Osteocyte (in vitro differentiated cells): ENCODE measurements around the gene VWF. TPM values are rescaled to one million over a fixed set of nuclear protein-coding genes. Genes with fewer than 3 reads are reported as not detected.

Experiments
- DNase-seq: peaks from one replicate; pipeline ENCODE4 v3.0.0; 2021; ENCODE audit warnings: mixed read lengths; ENCODE audit not compliant: unreplicated experiment; ENCODE audit errors: extremely low spot score
- H3K27ac Mint-ChIP-seq: one replicate; pipeline ENCODE4 v1.8.0; 2021; ENCODE audit warnings: mild to moderate bottlenecking, mixed read lengths; ENCODE audit not compliant: unreplicated experiment
- H3K27me3 Mint-ChIP-seq: one replicate; pipeline ENCODE4 v1.8.0; 2021; ENCODE audit warnings: mixed read lengths; ENCODE audit not compliant: unreplicated experiment
- H3K36me3 Mint-ChIP-seq: one replicate; pipeline ENCODE4 v1.8.0; 2021; ENCODE audit warnings: mixed read lengths; ENCODE audit not compliant: unreplicated experiment
- H3K4me1 Mint-ChIP-seq: one replicate; pipeline ENCODE4 v1.8.0; 2021; ENCODE audit warnings: mixed read lengths; ENCODE audit not compliant: unreplicated experiment
- H3K4me3 Mint-ChIP-seq: one replicate; pipeline ENCODE4 v1.8.0; 2021; ENCODE audit warnings: mild to moderate bottlenecking, moderate library complexity, mixed read lengths; ENCODE audit not compliant: unreplicated experiment
- H3K9me3 Mint-ChIP-seq: one replicate; pipeline ENCODE4 v1.8.0; 2021; ENCODE audit warnings: mixed read lengths; ENCODE audit not compliant: unreplicated experiment
- CTCF ChIP-seq: fragments of 200-600 bp; sonication (generic); IDR thresholded peaks from 2 replicates; pipeline ENCODE4 v1.5.0; 2021; ENCODE audit warnings: antibody characterized with exemption, mild to moderate bottlenecking, moderate library complexity
- total RNA-seq: library from RNA; stranded (reverse); gene quantifications from 2 replicates; pipeline ENCODE4 v1.2.1, GENCODE V29; 2021

Gene VWF
- total RNA-seq, 1 donor from 2014 or later: 0.13 TPM

- Mint-ChIP-seq H3K36me3 (peaks cover 2% of the 10 kb centered on the region), H3K27me3 (peaks cover 56% of the 10 kb centered on the region), H3K4me3 (no peak overlapping the region), H3K4me1 (no peaks in the 10 kb centered on the region), H3K9me3 (peaks cover 13% of the 10 kb centered on the region), H3K27ac (no peak overlapping the region)
- no peak for TF ChIP-seq CTCF
- no peak for DNase-seq
Observed at GRCh38 chr12:5953835-5954586, 170.5 kb downstream of the VWF start.

GRCh38 chr12:5952031-5952430 is 172.4 kb downstream of the VWF start:
- peaks cover under 1% of the 10 kb centered on the region for H3K9me3 Mint-ChIP-seq

GRCh38 chr12:5948696-5949095 is 175.8 kb downstream of the VWF start:
- H3K27ac Mint-ChIP-seq: no peak overlapping the region
- DNase-seq: no peak
- TF ChIP-seq CTCF: no peak
- peaks cover 13% of the 10 kb centered on the region for H3K4me1 Mint-ChIP-seq
- H3K36me3 Mint-ChIP-seq: no peaks in the 10 kb centered on the region
- H3K4me3 Mint-ChIP-seq: no peak overlapping the region
- H3K27me3 Mint-ChIP-seq: peaks cover 59% of the 10 kb centered on the region
- no peaks in the 10 kb centered on the region for H3K9me3 Mint-ChIP-seq

More at GRCh38 chr12:5952031-5952430, 172.4 kb downstream of the VWF start:
- H3K4me1 Mint-ChIP-seq: no peaks in the 10 kb centered on the region
- TF ChIP-seq CTCF: no peak
- H3K36me3 Mint-ChIP-seq: no peaks in the 10 kb centered on the region
- DNase-seq: no peak
- no peak overlapping the region for H3K4me3 Mint-ChIP-seq
- no peak overlapping the region for H3K27ac Mint-ChIP-seq
- H3K27me3 Mint-ChIP-seq: peaks cover 44% of the 10 kb centered on the region

- H3K4me3 Mint-ChIP-seq: no peak overlapping the region
- peaks cover 13% of the 10 kb centered on the region for H3K4me1 Mint-ChIP-seq
- no peak for DNase-seq
- H3K9me3 Mint-ChIP-seq: no peaks in the 10 kb centered on the region
- peaks cover 65% of the 10 kb centered on the region for H3K27me3 Mint-ChIP-seq
- no peak overlapping the region for H3K27ac Mint-ChIP-seq
- no peak for TF ChIP-seq CTCF
- no peaks in the 10 kb centered on the region for H3K36me3 Mint-ChIP-seq
Observed at GRCh38 chr12:5947006-5947405, 177.5 kb downstream of the VWF start.

GRCh38 chr12:5946388-5946787 is 178.1 kb downstream of the VWF start:
- Mint-ChIP-seq H3K4me1 (peaks cover 13% of the 10 kb centered on the region), H3K27me3 (peaks cover 62% of the 10 kb centered on the region), H3K27ac (no peak overlapping the region), H3K36me3 (no peaks in the 10 kb centered on the region), H3K9me3 (no peaks in the 10 kb centered on the region), H3K4me3 (no peak overlapping the region)
- no peak for DNase-seq
- TF ChIP-seq CTCF: no peak
